ENCODE results near the gene VASP. TPM values are rescaled to one million over a fixed set of nuclear protein-coding genes. Genes with fewer than 3 reads are reported as not detected.

VASP gene
- total and polyA plus RNA-seq, 2 of the 4 experiments (the other 2 are of a cell fraction): 61.1 to 88.8 TPM

- Histone ChIP-seq H2BK5ac (ENCODE audit: low read depth, low read length, poor library complexity, severe bottlenecking) (no peak overlapping the region), H3K56ac (ENCODE audit: extremely low read depth, insufficient read depth, low read length) (no peak overlapping the region), H3K18ac (ENCODE audit: low read depth, low read length) (no peak overlapping the region), H3K79me1 (ENCODE audit: low read depth in 1 of 2, low read length in 2 of 2) (peaks cover 0 to 21% of the 10 kb centered on the region in 2 experiments; a peak in 2 of 4 replicates), H4K20me1 (ENCODE audit: insufficient read depth, low read length) (peaks cover 15% of the 10 kb centered on the region; the same call in 1 of the 2 replicates), H4K91ac (ENCODE audit: insufficient read depth, low read depth, low read length) (no peak overlapping the region), H3K27ac (ENCODE audit: insufficient read depth, low read length) (no peak overlapping the region), H3K4ac (ENCODE audit: low read depth, low read length) (no peak overlapping the region), H3K4me1 (ENCODE audit: control insufficient read depth, insufficient read depth, low read length) (peaks cover 13% of the 10 kb centered on the region), H3K4me3 (ENCODE audit: insufficient read depth, low read depth, low read length) (peak overlapping the region; percentile 76), H3K23ac (ENCODE audit: low read depth, low read length) (peak overlapping the region; percentile 1; the same call in 1 of the 2 replicates), H2BK15ac (ENCODE audit: low read depth, low read length) (no peak overlapping the region), H3K14ac (replicated peaks; ENCODE audit: low read depth, low read length) (no peak overlapping the region), H3K4me2 (ENCODE audit: low read depth, low read length) (peak overlapping the region; percentile 76), H2AK5ac (ENCODE audit: low read depth, low read length) (no peak overlapping the region), H2BK120ac (ENCODE audit: low read depth, low read length) (no peak overlapping the region), H3K9ac (ENCODE audit: low read depth, low read length) (no peak overlapping the region), H4K8ac (ENCODE audit: low read depth in 2 of 2, low read length in 2 of 2) (no peak overlapping the region), H4K5ac (ENCODE audit: low read depth, low read length) (no peak overlapping the region), H2AK9ac (replicated peaks; ENCODE audit: low read depth, low read length, poor library complexity) (no peak overlapping the region), H3K9me1 (ENCODE audit: insufficient read depth, low read length) (peaks cover 3% of the 10 kb centered on the region; the same call in 1 of the 2 replicates), H3K36me3 (ENCODE audit: control insufficient read depth, insufficient read depth, low read length) (no peaks in the 10 kb centered on the region), H3K27me3 (ENCODE audit: control insufficient read depth, insufficient read depth, low read length) (no peaks in the 10 kb centered on the region), H3K9me3 (ENCODE audit: control insufficient read depth, insufficient read depth, low read length) (no peaks in the 10 kb centered on the region), H2AFZ (replicated peaks; ENCODE audit: low read length, poor library complexity) (peak overlapping the region; percentile 97), H2BK20ac (ENCODE audit: low read depth, low read length) (no peak overlapping the region)
- dilution Hi-C loops (cut with HindIII; ENCODE audit: low sequenced_read_pairs, unreplicated experiment) (no loop called here), intact Hi-C loops (cut with micrococcal nuclease) (no loop called here), in situ Hi-C loops (cut with MboI; ENCODE audit: low sequenced_read_pairs) (no loop called here)
- 4% methylated on average over 12 of the region's 31 CpGs; no CpG with 5 or more reads in 1 of the 2 experiments for WGBS, 2 experiments (ENCODE audit: extremely low coverage in 2 of 2, insufficient read length in 1 of 2)
- DNase-seq (no peak), ATAC-seq (ENCODE audit: low read depth) (no peak)
- POLR2A ChIA-PET (ENCODE audit: unreplicated experiment): interaction anchor here (1.5 kb wide), 1 partner anchor 12 kb away, joined by 4 read pairs; no protein-coding TSS in a partner anchor
- TSS peak; percentile 95 for BruUV-seq (replicated peaks)
- no peak for TF ChIP-seq NFE2L2 (IDR thresholded peaks at IDR 0.05; ENCODE audit: low read depth, low read length)
- TF ChIP-seq RCOR1 (IDR thresholded peaks at IDR 0.05; ENCODE audit: insufficient replicate concordance, low read length): no peak
- TF ChIP-seq CHD1 (IDR thresholded peaks at IDR 0.05; ENCODE audit: low read depth, low read length): no peak
- TF ChIP-seq CEBPB (IDR thresholded peaks at IDR 0.05; ENCODE audit: low read depth, low read length): no peak
- no peak for TF ChIP-seq RFX5 (IDR thresholded peaks at IDR 0.05; ENCODE audit: low read depth, low read length)
- no peak; the same call in 1 of the 2 replicates for TF ChIP-seq USF2 (IDR thresholded peaks at IDR 0.05; ENCODE audit: low read depth, low read length)
- no peak for TF ChIP-seq FOS (IDR thresholded peaks at IDR 0.05; ENCODE audit: low read depth, low read length)
- no peak for TF ChIP-seq SMC3 (IDR thresholded peaks at IDR 0.05; ENCODE audit: low read depth, low read length)
- TF ChIP-seq MAZ (IDR thresholded peaks at IDR 0.05; ENCODE audit: borderline replicate concordance, low read depth, low read length): no peak
- no peak for TF ChIP-seq CTCF (conservative IDR thresholded peaks at IDR 0.05; ENCODE audit: low read depth, low read length)
- TF ChIP-seq POLR2A (IDR thresholded peaks at IDR 0.05; ENCODE audit: low read depth, low read length): no peak
- TF ChIP-seq ELK1 (IDR thresholded peaks at IDR 0.05; ENCODE audit: borderline replicate concordance, low read depth, low read length): no peak
- no peak for TF ChIP-seq MXI1 (IDR thresholded peaks at IDR 0.05; ENCODE audit: borderline replicate concordance, low read depth, low read length)
- TF ChIP-seq BHLHE40 (IDR thresholded peaks at IDR 0.05; ENCODE audit: low read depth, low read length): no peak
- no peak for TF ChIP-seq RAD21 (IDR thresholded peaks at IDR 0.05; ENCODE audit: low read length)
- no peak for TF ChIP-seq MAFK (IDR thresholded peaks at IDR 0.05; ENCODE audit: low read depth, low read length)
- CTCF ChIA-PET: interaction anchor here (0.6 to 2.6 kb wide), 4 partner anchors 11 to 29 kb away, joined by 3 to 12 read pairs (median 4); no protein-coding TSS in a partner anchor
Measured at GRCh38 chr19:45468159-45468651, 39.1 kb upstream of the VASP start.

Measured in IMR-90 (cell line).